GM12801 (cell line): ENCODE results near the gene OXT.

Source experiments
- CTCF ChIP-seq: IDR thresholded peaks from one replicate; pipeline ENCODE4 v1.5.1; 2011; ENCODE audit warnings: control low read depth; ENCODE audit not compliant: insufficient read length; ENCODE audit errors: extremely low read depth

The OXT gene

GRCh38 chr20:3080939-3081388 lies 9.5 kb downstream of the OXT start:
- TF ChIP-seq CTCF = no peak

- no peak for TF ChIP-seq CTCF
Measured at GRCh38 chr20:3081641-3082040, 10.2 kb downstream of the OXT start.

GRCh38 chr20:3082306-3082951 lies 11.0 kb downstream of the OXT start:
- TF ChIP-seq CTCF = no peak

- TF ChIP-seq CTCF = no peak
Measured at GRCh38 chr20:3082955-3083952, 11.8 kb downstream of the OXT start.

GRCh38 chr20:3084283-3084985 lies 13.0 kb downstream of the OXT start, which contains the start of gene AVP:
TSS of gene AVP (minus strand) at chr20:3084724. CDS start at chr20:3084674, 50 bp downstream.
- TF ChIP-seq CTCF = no peak

- TF ChIP-seq CTCF = no peak
Measured at GRCh38 chr20:3084986-3085360, 13.6 kb downstream of the OXT start.

- TF ChIP-seq CTCF = no peak
Measured at GRCh38 chr20:3085571-3086072, 14.2 kb downstream of the OXT start.
